SK-N-SH (cell line): ENCODE data around the gene CDH23.

Experiments
- CTCF ChIP-seq: fragments of 200-600 bp; sonication (generic); IDR thresholded peaks from 2 replicates; pipeline ENCODE4 v1.6.1; 2017; ENCODE audit warnings: antibody characterized with exemption, mild to moderate bottlenecking, moderate library complexity
- EP300 ChIP-seq, 2 experiments: IDR thresholded peaks; 2 replicates each; pipeline versions ENCODE4 v1.4.0 to v1.6.1; 2012; ENCODE audit warnings: borderline replicate concordance in 1 of 2, low read depth in 1 of 2, low read length in 1 of 2
- MEF2A ChIP-seq: IDR thresholded peaks from 2 replicates; pipeline ENCODE4 v1.4.0; 2012; ENCODE audit warnings: low read depth, borderline replicate concordance
- NFIC ChIP-seq: IDR thresholded peaks from 2 replicates; pipeline ENCODE4 v1.4.0; 2012; ENCODE audit warnings: borderline replicate concordance
- POLR2AphosphoS5 ChIP-seq: IDR thresholded peaks from 2 replicates; pipeline ENCODE4 v1.6.1; 2012; ENCODE audit warnings: low read depth, low read length
- RAD21 ChIP-seq: IDR thresholded peaks from 2 replicates; pipeline ENCODE4 v1.6.1; 2012; ENCODE audit warnings: mild to moderate bottlenecking, low read length
- REST ChIP-seq: IDR thresholded peaks from 2 replicates; pipeline ENCODE4 v1.6.1; 2012; ENCODE audit warnings: mild to moderate bottlenecking, low read depth, low read length, moderate library complexity
- SIN3A ChIP-seq: IDR thresholded peaks from 2 replicates; pipeline ENCODE4 v1.6.1; 2012; ENCODE audit warnings: low read depth, mild to moderate bottlenecking, low read length, moderate library complexity, borderline replicate concordance
- TAF1 ChIP-seq: IDR thresholded peaks from 2 replicates; pipeline ENCODE4 v1.6.1; 2012; ENCODE audit warnings: low read depth, mild to moderate bottlenecking, low read length, moderate library complexity, borderline replicate concordance
- USF1 ChIP-seq: IDR thresholded peaks from 2 replicates; pipeline ENCODE4 v1.4.0; 2012; ENCODE audit warnings: low read depth, borderline replicate concordance

GRCh38 chr10:71438761-71439160 is 42.0 kb downstream of the CDH23 start:
- TF ChIP-seq NFIC: no peak
- no peak for TF ChIP-seq SIN3A
- TF ChIP-seq TAF1: no peak
- no peak for TF ChIP-seq CTCF
- TF ChIP-seq REST: no peak
- no peak for TF ChIP-seq USF1
- TF ChIP-seq POLR2AphosphoS5: no peak
- TF ChIP-seq EP300 (IDR thresholded peaks at IDR 0.05; ENCODE audit: borderline replicate concordance in 1 of 2, low read depth in 1 of 2, low read length in 1 of 2): no peak
- no peak for TF ChIP-seq RAD21
- TF ChIP-seq MEF2A: no peak
